Measurements from ENCODE around the gene TRMT61A.

TRMT61A gene

GRCh38 chr14:103536693-103537092 lies 7.7 kb downstream of the TRMT61A start:
- DNase-seq (ENCODE audit: low read depth in 1 of 2, low spot score in 1 of 2): no peak
- TF ChIP-seq JUND (IDR thresholded peaks at IDR 0.05; ENCODE audit: low read depth): no peak
- in situ Hi-C loops (cut with HindIII; ENCODE audit: low pct_unique_long_range_greater_than_20kb, low sequenced_read_pairs): no loop called here

- in situ Hi-C loops (cut with HindIII; ENCODE audit: low pct_unique_long_range_greater_than_20kb, low sequenced_read_pairs): no loop called here
- no peak for DNase-seq (ENCODE audit: low read depth in 1 of 2, low spot score in 1 of 2)
- TF ChIP-seq JUND (IDR thresholded peaks at IDR 0.05; ENCODE audit: low read depth): no peak
Measured at GRCh38 chr14:103537175-103537990, 8.4 kb downstream of the TRMT61A start.

- in situ Hi-C loops (cut with HindIII; ENCODE audit: low pct_unique_long_range_greater_than_20kb, low sequenced_read_pairs): no loop called here
- DNase-seq (ENCODE audit: low read depth in 1 of 2, low spot score in 1 of 2): no peak
- TF ChIP-seq JUND (IDR thresholded peaks at IDR 0.05; ENCODE audit: low read depth): no peak
Measured at GRCh38 chr14:103538291-103539055, 9.5 kb downstream of the TRMT61A start.

- in situ Hi-C loops (cut with HindIII; ENCODE audit: low pct_unique_long_range_greater_than_20kb, low sequenced_read_pairs): no loop called here
- no peak for TF ChIP-seq JUND (IDR thresholded peaks at IDR 0.05; ENCODE audit: low read depth)
- DNase-seq (ENCODE audit: low read depth in 1 of 2, low spot score in 1 of 2): peak in 1 of 2 experiments; percentile 48
Measured at GRCh38 chr14:103539056-103539825, 10.2 kb downstream of the TRMT61A start.

GRCh38 chr14:103540821-103541708 lies 12.1 kb downstream of the TRMT61A start:
- in situ Hi-C loops (cut with HindIII; ENCODE audit: low pct_unique_long_range_greater_than_20kb, low sequenced_read_pairs): no loop called here
- TF ChIP-seq JUND (IDR thresholded peaks at IDR 0.05; ENCODE audit: low read depth): no peak
- DNase-seq (ENCODE audit: low read depth in 1 of 2, low spot score in 1 of 2): no peak

- DNase-seq (ENCODE audit: low read depth in 1 of 2, low spot score in 1 of 2): no peak
- no peak for TF ChIP-seq JUND (IDR thresholded peaks at IDR 0.05; ENCODE audit: low read depth)
- in situ Hi-C loops (cut with HindIII; ENCODE audit: low pct_unique_long_range_greater_than_20kb, low sequenced_read_pairs): no loop called here
Measured at GRCh38 chr14:103541709-103542604, 13.0 kb downstream of the TRMT61A start.

- in situ Hi-C loops (cut with HindIII; ENCODE audit: low pct_unique_long_range_greater_than_20kb, low sequenced_read_pairs): no loop called here
- TF ChIP-seq JUND (IDR thresholded peaks at IDR 0.05; ENCODE audit: low read depth): no peak
- DNase-seq (ENCODE audit: low read depth in 1 of 2, low spot score in 1 of 2): no peak
Measured at GRCh38 chr14:103542605-103543088, 13.7 kb downstream of the TRMT61A start.

- in situ Hi-C loops (cut with HindIII; ENCODE audit: low pct_unique_long_range_greater_than_20kb, low sequenced_read_pairs): no loop called here
- no peak for TF ChIP-seq JUND (IDR thresholded peaks at IDR 0.05; ENCODE audit: low read depth)
- DNase-seq (ENCODE audit: low read depth in 1 of 2, low spot score in 1 of 2): no peak
Measured at GRCh38 chr14:103543140-103543539, 14.1 kb downstream of the TRMT61A start.

- no peak for TF ChIP-seq JUND (IDR thresholded peaks at IDR 0.05; ENCODE audit: low read depth)
- in situ Hi-C loops (cut with HindIII; ENCODE audit: low pct_unique_long_range_greater_than_20kb, low sequenced_read_pairs): no loop called here
- DNase-seq (ENCODE audit: low read depth in 1 of 2, low spot score in 1 of 2): no peak
Measured at GRCh38 chr14:103543721-103544387, 14.9 kb downstream of the TRMT61A start.

- in situ Hi-C loops (cut with HindIII; ENCODE audit: low pct_unique_long_range_greater_than_20kb, low sequenced_read_pairs): no loop called here
- no peak for DNase-seq (ENCODE audit: low read depth in 1 of 2, low spot score in 1 of 2)
- no peak for TF ChIP-seq JUND (IDR thresholded peaks at IDR 0.05; ENCODE audit: low read depth)
Measured at GRCh38 chr14:103544388-103545218, 15.6 kb downstream of the TRMT61A start.
